NK-92 treated with Interleukin-12 subunit alpha and Interleukin-12 subunit beta, amount 100 ng/mL, for 24 hours (cell line): ENCODE results near the gene NEUROG3.
A peak's percentile ranks its signal among the peaks of the same experiment; 100 is the strongest.
"Not testable (repeated sequence)": the region's sequence is repeated elsewhere in the genome, so short reads cannot be mapped to it uniquely, and the experiment has no call there.

Experiments
- DNase-seq: peaks from one replicate; lab custom pipeline; 2025; lab: John Stamatoyannopoulos, UW

The NEUROG3 gene

DNA sequence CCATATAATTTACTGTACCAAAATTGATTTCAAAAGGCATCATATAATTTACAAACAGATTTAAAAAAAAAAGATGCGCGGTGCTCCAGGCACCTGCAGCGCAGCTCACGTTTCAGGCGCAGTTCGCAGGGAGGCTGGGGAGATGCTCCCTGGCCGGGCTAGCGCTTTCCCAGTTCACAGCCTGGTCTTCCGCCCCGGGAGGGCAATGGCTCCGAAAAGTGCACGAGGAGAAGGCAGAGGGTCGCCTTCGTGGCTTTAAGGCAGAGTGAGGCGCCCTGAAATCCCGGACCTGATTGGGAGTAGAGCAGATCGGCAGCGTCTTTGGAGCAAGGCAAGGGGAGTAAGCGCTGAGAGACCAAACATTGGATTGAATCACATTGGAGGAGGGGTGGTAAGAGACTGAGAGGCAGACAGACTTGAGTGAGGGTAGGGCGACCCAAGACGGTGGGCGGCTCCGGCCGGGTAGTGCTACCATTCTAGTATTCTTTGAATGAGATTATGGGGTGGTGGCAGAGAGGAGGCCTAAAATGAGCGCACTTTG, 1.5 kb downstream of the NEUROG3 start:
- DNase-seq: no peak

DNA sequence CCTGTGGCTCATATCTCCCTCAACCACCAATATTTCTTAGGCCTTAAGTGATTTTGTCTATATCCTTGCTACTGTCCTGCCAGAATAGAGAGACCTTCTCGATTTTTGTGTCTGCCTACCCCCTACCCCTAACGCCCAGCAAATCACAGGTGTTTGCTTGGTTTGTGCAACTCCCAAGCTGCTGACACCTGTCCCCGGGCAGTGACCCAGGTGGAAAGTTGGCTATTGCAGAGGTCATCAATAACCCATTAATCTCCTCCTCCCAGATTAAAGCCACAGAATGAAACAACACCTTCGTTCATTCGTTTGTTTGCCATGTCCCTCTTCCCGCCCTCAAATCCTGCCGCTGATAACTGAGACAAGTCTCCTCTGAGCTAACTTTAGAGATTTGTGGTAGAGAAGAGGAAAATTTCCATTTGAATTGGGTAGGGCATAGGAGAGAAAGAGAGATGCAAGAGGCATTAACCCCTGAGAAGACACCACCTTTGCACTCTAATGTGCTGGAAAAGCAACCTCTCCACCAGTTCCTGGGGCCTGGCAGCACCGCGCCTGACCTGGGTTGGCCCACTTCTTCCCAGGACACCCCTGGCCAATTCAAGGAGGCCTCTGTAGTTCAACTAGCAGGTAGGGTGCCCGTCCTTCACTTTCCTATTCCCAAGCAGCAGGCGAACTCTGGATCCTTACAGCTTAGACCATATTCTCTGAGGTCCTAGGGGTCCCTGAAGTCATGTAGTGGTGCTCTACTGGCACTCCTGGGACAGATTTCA, 3.0 kb downstream of the NEUROG3 start:
- no peak for DNase-seq

DNA sequence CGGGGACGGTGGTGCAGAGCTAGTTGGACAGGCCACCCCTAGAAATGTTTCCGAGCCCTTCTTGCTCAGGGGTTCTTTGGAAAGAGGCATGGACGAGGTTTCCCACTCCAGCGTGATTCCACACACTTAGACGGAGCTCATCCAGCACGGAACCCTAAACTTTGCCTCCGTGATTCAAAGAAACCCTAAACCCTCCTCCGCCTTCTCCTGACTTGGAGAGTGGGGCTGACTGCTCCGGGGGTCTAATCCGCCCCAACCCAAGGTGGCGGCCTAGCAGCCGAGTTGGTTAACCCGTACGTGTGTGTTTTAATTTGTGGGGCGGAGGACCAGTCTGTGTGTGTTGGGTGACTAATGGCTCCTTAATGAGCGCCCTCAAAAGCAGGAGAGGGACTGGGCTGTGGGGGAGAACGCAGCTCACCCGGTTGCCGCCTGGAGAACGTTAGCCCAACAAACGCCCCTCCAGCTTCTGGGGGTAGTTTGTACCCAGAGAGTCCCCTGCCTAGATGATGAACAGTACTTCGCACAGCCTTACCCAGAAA, 3.8 kb downstream of the NEUROG3 start:
- DNase-seq: no peak

DNA sequence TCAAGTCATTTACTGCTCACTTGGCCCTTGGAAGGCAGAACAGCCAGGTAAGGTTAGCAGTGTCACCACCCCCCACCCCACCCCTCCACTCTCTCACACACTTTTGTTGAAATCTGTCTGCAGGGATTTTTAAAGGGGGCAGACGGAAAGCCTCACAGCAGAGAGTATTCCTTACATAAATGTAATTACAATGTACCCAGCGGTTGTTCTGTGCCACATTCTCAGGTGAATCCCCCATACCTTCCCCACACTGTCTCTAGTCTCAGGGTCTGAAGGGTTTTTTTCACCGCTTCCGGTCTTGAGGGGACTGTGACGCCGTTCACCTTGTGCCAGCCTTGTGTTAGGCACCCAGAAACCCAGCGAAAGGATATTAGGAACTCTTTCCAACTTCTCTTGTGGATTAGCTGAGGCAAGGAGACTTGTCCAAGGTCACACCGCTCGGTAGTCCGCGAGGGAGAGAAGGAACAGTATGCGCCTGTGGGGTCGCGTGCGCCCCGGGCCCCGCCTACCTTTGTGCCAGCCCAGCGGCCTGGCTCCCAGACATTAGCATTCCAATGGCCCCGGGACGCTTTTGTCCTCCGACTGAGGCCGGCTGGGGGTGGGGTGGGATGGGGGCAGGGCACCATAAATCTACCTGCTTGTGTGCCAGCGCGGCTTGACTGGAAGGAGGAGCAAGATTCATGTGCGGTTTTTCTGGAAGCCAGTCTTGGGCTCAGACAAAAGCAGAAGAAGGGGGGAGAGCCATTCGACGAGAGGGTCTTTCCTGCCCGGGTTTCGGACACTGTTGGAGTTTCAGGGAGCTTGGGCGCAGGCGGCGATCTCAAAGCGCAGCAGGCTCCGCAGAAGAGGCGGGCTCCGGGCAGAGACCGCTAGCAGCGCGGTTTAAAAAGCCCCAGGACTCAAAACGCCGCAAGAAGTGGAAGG, 4.5 kb downstream of the NEUROG3 start:
- DNase-seq: no peak

DNA sequence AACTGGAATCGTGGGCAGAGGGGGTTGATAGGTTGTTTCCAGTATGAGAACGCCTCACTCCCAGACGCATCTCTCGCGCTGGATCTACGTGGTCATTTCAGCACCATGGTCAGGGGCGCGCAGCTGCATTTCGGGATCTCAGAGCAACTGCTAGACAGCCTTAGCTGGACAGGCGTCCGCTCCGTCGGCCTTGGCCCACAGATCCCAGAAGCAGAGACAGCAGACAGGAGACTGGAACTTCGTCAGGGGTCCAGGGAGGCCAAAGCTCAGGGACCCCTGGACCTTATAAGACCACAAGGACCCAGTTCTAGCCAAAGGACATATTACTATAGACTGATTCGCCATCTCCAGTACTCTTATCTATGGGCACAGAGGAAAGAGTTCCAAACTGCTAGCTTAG, 5.3 kb downstream of the NEUROG3 start:
- no peak for DNase-seq

DNA sequence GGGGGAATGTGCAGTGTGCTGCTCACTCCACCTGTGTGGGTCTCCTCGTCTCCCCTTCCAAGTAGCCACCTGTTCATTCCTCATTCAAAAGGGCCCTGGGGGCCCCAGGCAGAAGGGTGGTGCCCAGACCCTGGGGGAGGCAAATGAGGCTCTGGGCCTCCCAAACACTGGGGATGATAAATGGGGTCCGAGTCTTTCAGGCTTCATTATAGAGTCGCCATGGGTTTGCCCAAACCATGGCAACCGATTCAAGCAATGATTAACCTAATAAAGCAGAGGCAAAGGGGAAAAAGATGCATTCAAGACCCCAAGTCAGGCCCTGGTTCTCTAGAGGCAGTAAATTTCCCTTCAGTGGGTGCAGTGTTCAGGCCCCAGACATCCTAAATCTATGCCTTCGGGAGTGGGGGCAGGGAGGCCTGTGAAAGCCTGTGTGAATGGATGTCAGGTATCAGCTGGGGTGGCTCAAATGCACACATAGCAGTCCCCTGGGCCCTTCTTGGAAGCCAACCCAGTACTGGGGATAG, 10.4 kb downstream of the NEUROG3 start:
- no peak for DNase-seq

DNA sequence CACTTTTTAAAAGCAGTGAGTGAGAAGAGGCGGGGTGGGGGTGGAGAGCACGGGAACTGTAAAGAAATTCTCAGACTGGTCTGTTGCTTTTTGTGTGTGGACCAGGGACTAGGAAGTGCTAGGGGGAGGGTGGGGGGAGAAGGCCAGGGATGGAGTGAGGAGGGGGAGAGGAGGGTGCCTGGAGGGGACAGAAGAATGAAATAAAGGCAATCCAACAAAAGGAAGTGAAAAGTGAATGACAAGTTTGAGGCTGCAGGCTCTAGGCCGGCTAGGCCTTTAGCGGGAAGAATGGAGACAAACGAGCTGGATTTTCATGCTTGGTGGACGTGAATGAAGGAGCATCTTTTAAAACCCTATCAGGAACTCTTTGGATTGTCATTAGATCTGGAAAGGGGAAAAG, 13.7 kb downstream of the NEUROG3 start:
- DNase-seq: no peak

DNA sequence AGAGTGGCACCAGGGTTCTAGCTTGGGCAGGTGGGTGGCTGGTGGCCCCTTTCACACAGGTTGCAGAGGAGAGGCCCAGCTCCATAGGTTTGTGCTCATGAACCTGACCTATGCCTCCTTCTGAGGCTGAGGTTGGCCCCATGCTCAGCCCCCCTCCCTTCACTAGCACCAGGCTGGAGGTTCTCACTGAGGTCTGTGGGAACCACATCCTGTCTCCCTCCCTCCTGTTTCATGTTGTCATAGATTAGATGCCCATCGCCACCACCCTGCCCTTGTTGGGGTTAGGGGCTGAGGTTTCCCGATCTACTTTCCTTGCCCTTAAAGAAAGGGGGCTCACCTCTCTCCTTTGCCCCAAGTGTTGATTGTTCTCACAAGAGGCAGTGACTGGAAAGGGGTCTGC, 14.7 kb downstream of the NEUROG3 start:
- DNase-seq: peak; percentile 48

DNA sequence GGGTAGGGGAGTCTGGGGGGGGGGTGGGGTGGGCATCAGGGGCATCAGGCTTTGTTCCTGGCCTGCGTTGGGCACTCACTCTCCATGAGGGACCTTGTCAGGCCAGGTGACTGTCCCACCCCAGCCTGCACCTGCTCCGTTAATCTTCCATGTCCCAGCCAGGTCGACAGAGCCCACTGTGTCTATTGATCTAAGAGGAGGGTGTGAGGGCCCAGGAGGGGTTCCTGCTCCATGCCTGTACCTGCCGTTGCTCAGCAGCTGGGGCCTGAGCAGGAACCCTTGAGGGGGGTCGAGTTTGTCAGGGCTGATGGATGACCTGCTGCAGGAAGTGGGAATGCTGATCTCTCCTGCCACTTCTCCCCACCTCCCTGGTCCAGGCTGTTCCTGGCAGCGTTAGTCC, 18.6 kb downstream of the NEUROG3 start:
- no peak for DNase-seq

DNA sequence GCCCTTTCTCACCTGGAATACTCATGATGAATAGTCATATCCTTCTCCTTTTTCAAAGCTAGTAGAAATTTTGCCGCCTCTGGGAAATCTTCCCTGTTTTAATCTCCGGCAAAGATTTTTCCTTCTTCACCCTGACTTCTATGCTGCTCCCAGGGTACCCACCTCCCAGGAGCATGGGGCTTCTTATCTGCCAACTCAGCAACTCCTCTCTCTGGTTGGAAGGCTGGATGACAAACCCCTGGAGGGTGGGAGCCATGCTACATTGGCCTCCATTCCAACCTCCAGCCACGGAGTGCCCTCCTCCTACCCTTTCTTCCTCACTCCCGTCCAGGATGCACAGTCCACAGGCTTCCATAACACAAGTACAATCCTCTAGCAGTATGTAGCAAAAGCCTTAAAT, 19.9 kb downstream of the NEUROG3 start:
- no peak for DNase-seq

DNA sequence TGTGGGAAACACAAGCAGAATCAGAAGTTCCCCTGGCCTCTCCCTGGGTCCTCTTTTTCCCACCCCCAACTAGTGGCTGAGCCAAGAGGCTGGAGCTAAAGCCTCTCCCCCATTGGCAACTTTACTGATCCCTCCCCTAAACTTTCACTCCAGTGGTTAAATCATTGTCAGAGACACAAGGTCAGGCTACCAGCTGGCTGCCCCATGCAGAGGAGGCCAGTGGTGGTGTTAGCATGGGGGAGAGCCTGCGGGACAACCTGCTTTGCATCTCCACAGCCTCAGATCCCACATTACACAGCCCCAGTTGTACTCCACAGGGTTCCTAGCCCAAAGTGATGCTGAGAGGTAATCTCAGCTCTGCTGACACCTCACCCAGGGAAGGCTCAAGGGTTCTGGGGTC, 21.0 kb downstream of the NEUROG3 start:
- no peak for DNase-seq

DNA sequence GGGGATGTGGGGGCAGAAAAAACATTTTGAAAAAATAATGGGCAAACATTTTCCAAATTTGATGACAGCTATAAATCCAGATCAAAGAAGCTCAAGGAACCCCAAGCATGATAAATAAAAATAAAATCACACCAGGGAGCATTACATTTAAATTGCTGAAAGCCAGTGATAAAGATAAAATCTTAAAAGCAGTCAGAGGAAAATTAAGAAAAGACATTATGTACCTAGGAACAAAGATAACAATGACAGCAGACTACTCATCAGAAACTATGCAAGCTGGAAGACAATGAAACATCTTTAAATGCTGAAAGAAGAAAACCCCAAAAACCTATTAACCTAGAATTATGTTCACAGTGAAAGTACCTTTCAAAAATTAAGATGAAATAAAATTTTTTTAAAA, 23.3 kb downstream of the NEUROG3 start:
- no peak for DNase-seq

DNA sequence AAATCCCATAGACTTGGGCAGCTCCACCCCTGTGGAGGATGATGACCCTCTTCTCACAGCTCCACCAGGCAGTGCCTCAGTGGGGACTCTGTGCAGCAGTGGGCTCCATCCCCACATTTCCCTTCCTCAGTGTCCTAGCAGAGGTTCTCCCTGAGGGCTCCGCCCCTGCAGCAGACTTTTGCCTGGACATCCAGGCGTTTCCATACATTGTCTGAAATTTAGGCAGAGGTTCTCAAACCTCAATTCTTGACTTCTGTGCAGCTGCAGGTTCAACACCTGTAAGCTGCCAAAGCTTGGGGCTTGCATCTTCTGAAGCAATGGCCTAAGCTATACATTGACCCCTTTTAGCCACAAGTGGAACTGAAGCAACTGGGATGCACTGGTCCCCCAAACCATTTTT, 31.8 kb downstream of the NEUROG3 start:
- no peak for DNase-seq

DNA sequence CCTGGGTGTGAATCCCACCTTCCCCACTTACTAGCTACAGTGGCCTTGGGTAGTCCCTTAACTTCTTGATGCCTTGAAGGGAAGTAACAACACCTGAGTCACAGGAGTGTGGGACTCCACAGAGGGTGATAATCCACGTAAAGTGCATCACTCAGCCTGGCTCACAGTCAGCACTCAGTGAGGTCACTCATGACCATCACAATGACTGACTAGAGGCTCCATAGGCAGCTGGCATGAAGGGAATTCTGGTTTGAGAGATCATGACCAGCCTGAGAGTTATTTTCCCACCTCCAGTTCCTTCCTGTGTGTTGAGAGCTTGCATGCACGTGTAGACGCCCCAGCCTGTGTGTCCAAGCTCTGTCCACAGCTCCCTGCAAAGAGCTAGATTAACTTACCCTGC, 34.8 kb downstream of the NEUROG3 start:
- no peak for DNase-seq

DNA sequence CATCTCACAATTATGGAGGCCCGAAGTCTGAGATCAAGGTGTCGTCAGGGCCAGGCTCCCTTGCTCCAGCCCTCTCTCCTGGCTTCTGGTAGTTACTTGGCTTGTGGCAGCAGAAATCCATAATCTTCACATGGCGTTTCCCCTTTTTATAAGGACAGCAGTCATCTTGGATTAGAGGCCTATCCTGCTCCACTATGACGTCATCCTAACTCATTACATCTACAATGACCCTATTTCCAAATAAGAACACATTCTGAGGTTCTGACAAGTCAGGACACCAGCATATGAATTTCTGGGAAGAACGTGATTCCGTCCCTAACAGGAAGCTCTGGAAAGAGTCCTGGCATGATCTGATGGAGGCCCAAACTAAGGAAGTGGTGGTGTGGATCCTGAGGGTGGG, 35.8 kb downstream of the NEUROG3 start:
- DNase-seq: no peak

DNA sequence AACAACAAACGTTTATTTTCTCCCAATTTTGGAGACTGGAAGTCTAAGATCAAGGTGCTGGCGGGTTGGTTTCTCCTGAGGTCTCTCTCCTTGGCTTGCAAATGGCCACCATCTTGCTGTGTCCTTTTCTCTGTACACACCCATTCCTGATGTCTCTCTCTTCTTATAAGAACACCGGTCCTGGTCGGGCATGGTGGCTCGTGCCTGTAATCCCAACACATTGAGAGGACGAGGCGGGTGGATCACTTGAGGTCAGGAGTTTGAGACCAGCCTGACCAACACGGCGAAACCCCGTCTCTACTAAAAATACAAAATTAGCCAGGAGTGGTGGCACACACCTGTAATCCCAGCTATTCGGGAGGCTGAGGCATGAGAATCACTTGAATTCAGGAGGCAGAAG, 36.7 kb downstream of the NEUROG3 start:
- DNase-seq: not testable (repeated sequence)

DNA sequence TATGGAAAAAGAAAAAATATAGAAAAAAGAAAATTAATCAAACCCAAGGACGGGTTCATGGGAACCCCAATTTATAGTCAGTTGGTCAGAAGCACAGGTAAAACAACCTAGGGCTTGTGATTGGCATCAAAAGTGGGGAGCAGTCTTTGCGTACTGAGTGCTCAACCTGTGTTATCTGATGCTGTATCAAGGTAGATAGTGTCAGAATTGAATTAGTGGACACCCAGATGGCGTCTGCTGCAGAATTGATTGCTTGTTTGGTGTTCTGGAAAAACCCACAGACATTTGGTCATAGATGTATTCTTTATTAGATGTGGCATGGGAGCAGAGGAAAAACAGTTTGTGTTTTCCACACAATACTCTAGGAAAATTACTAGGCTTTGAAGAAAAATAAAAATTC, 39.6 kb downstream of the NEUROG3 start:
- DNase-seq: no peak

DNA sequence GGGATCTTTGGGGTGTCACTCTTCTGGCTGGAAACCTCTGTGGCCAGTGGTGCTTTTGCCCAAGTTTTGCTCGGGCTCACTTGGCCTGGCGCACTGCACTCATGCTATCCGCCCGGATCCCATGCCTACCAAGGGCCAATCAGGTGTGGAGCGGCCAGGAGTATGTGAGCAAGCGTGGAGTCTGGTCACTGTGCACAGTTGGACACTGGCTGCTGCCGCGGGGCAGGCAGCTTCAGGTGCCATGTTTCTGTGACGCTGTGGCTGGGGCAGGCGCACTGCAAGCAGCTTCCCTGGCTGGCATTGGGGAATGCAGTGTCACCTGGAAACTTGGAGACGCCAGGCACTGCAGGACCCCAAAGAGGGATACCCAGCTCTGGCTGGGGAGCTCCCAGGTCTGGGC, 45.3 kb downstream of the NEUROG3 start:
- DNase-seq: no peak
